Neural cell (in vitro differentiated cells): ENCODE data around the gene ADAMTS14. TPM values are rescaled to one million over a fixed set of nuclear protein-coding genes. Genes with fewer than 3 reads are reported as not detected.

ENCODE experiments used
- H2AFZ ChIP-seq: fragments of 200-600, 300-800 bp; sonication (generic), shearing (Covaris generic); 2 replicates; pipeline ENCODE4 v1.6.0; 2014; ENCODE audit warnings: low read depth, mild to moderate bottlenecking, antibody characterized with exemption, low read length, moderate library complexity
- H3F3A ChIP-seq: fragments of 200-600 bp; shearing (Covaris generic); 2 replicates; pipeline ENCODE4 v1.6.1; 2016; ENCODE audit warnings: mild to moderate bottlenecking, moderate library complexity, mixed read lengths, antibody characterized with exemption, low read length; ENCODE audit not compliant: insufficient read depth, poor library complexity, severe bottlenecking
- H3K27ac ChIP-seq: fragments of 200-600, 300-800 bp; sonication (generic), shearing (Covaris generic); 2 replicates; pipeline ENCODE4 v1.5.1; 2014; ENCODE audit warnings: mild to moderate bottlenecking, low read length, moderate library complexity
- H3K27me3 ChIP-seq: fragments of 300-800, 200-600 bp; sonication (generic), shearing (Covaris generic); 2 replicates; pipeline ENCODE4 v1.6.0; 2014; ENCODE audit warnings: mild to moderate bottlenecking, low read depth, low read length, moderate library complexity; ENCODE audit not compliant: insufficient read depth
- H3K36me3 ChIP-seq: fragments of 300-800, 200-600 bp; sonication (generic), shearing (Covaris generic); 2 replicates; pipeline ENCODE4 v1.5.1; 2014; ENCODE audit warnings: mild to moderate bottlenecking, antibody characterized with exemption, low read length, moderate library complexity; ENCODE audit not compliant: insufficient read depth
- H3K4me2 ChIP-seq: fragments of 300-800, 200-600 bp; sonication (generic), shearing (Covaris generic); 2 replicates; pipeline ENCODE4 v1.6.0; 2014; ENCODE audit warnings: mild to moderate bottlenecking, low read length
- H3K4me3 ChIP-seq: fragments of 300-800, 200-600 bp; sonication (generic), shearing (Covaris generic); 2 replicates; pipeline ENCODE4 v1.5.1; 2014; ENCODE audit warnings: mild to moderate bottlenecking, low read length, moderate library complexity
- H3K79me2 ChIP-seq: fragments of 200-600 bp; shearing (Covaris generic); replicated peaks from 2 replicates; pipeline ENCODE4 v1.6.0; 2014; ENCODE audit warnings: mild to moderate bottlenecking, low read length, moderate library complexity; ENCODE audit not compliant: insufficient read depth
- H3K9ac ChIP-seq: fragments of 300-800, 200-600 bp; sonication (generic), shearing (Covaris generic); 2 replicates; pipeline ENCODE4 v1.6.1; 2016; ENCODE audit warnings: mild to moderate bottlenecking, low read length, mixed read lengths
- H3K9me2 ChIP-seq: fragments of 200-600 bp; shearing (Covaris generic); 2 replicates; pipeline ENCODE4 v1.6.1; 2016; ENCODE audit warnings: mild to moderate bottlenecking, low read length, mixed read lengths; ENCODE audit not compliant: insufficient read depth
- H3K9me3 ChIP-seq: fragments of 200-600, 300-800 bp; sonication (generic), shearing (Covaris generic); 2 replicates; pipeline ENCODE4 v1.6.1; 2016; ENCODE audit warnings: mild to moderate bottlenecking, mixed run types, low read length, moderate library complexity, mixed read lengths
- H4K20me1 ChIP-seq: fragments of 200-600 bp; shearing (Covaris generic); 2 replicates; pipeline ENCODE4 v1.6.1; 2016; ENCODE audit warnings: mild to moderate bottlenecking, mixed run types; ENCODE audit not compliant: insufficient read depth
- CTCF ChIP-seq: fragments of 450-650 bp; IDR thresholded peaks from 2 replicates; pipeline ENCODE4 v1.5.1; 2014; ENCODE audit warnings: antibody characterized with exemption, mild to moderate bottlenecking, moderate library complexity; ENCODE audit not compliant: poor library complexity, severe bottlenecking
- EP300 ChIP-seq: fragments of 450-650 bp; conservative IDR thresholded peaks from 2 replicates; pipeline ENCODE4 v1.6.1; 2014; ENCODE audit warnings: antibody characterized with exemption, mild to moderate bottlenecking, moderate library complexity; ENCODE audit not compliant: poor library complexity, severe bottlenecking
- EZH2 ChIP-seq: fragments of 200-600, 300-800 bp; shearing (Covaris generic), sonication (generic); IDR thresholded peaks from 2 replicates; pipeline ENCODE4 v1.6.1; 2014; ENCODE audit warnings: antibody characterized with exemption, low read length, borderline replicate concordance, mild to moderate bottlenecking; ENCODE audit not compliant: insufficient read depth, poor library complexity, severe bottlenecking
- MXI1 ChIP-seq: fragments of 450-650 bp; conservative IDR thresholded peaks from 2 replicates; pipeline ENCODE4 v1.6.1; 2014; ENCODE audit warnings: antibody characterized with exemption, mild to moderate bottlenecking; ENCODE audit not compliant: poor library complexity, severe bottlenecking
- POLR2AphosphoS5 ChIP-seq: IDR thresholded peaks from 2 replicates; pipeline ENCODE4 v1.6.1; 2012
- RAD21 ChIP-seq: fragments of 450-650 bp; conservative IDR thresholded peaks from 2 replicates; pipeline ENCODE4 v1.6.1; 2014; ENCODE audit warnings: antibody characterized with exemption, mild to moderate bottlenecking, moderate library complexity
- REST ChIP-seq: IDR thresholded peaks from 2 replicates; pipeline ENCODE4 v1.6.1; 2012; ENCODE audit warnings: borderline replicate concordance
- SMC3 ChIP-seq: fragments of 450-650 bp; conservative IDR thresholded peaks from 2 replicates; pipeline ENCODE4 v1.6.1; 2014; ENCODE audit warnings: antibody characterized with exemption, mild to moderate bottlenecking, moderate library complexity; ENCODE audit not compliant: poor library complexity
- TAF1 ChIP-seq: IDR thresholded peaks from 2 replicates; pipeline ENCODE4 v1.6.1; 2012; ENCODE audit warnings: low read depth
- polyA plus RNA-seq: library from polyadenylated mRNA; depleted of rRNA; stranded (reverse); fragments of >200 nt; gene quantifications from 2 replicates; pipeline ENCODE4 v1.2.3, GENCODE V29; 2014

ADAMTS14 gene
- polyA plus RNA-seq, 1 donor from 2014 or later, result 0.04 TPM

- Histone ChIP-seq H3K36me3 (no peaks in the 10 kb centered on the region), H3K9ac (no peak overlapping the region), H3K79me2 (no peaks in the 10 kb centered on the region), H3K9me3 (no peaks in the 10 kb centered on the region), H3K4me3 (no peak overlapping the region), H3K27me3 (no peaks in the 10 kb centered on the region), H3K9me2 (no peaks in the 10 kb centered on the region), H3K4me2 (no peak overlapping the region), H3F3A (no peaks in the 10 kb centered on the region), H2AFZ (no peak overlapping the region), H4K20me1 (no peaks in the 10 kb centered on the region), H3K27ac (no peak overlapping the region)
- no peak for TF ChIP-seq SMC3
- no peak for TF ChIP-seq TAF1
- no peak for TF ChIP-seq CTCF
- TF ChIP-seq EZH2, result no peak
- no peak for TF ChIP-seq POLR2AphosphoS5
- TF ChIP-seq RAD21, result no peak
- no peak for TF ChIP-seq REST
- no peak for TF ChIP-seq EP300
- TF ChIP-seq MXI1, result no peak
Measured at GRCh38 chr10:70743879-70744278, 71.6 kb downstream of the ADAMTS14 start.

- no peaks in the 10 kb centered on the region for H3F3A ChIP-seq
- no peaks in the 10 kb centered on the region for H3K36me3 ChIP-seq
- no peaks in the 10 kb centered on the region for H3K9me3 ChIP-seq
- H4K20me1 ChIP-seq, result no peaks in the 10 kb centered on the region
- H3K9ac ChIP-seq, result no peak overlapping the region
- H3K79me2 ChIP-seq, result no peaks in the 10 kb centered on the region
- no peak overlapping the region for H3K27ac ChIP-seq
- no peak overlapping the region for H3K4me2 ChIP-seq
- H3K27me3 ChIP-seq, result no peaks in the 10 kb centered on the region
- TF ChIP-seq RAD21, result no peak
- TF ChIP-seq MXI1, result no peak
- TF ChIP-seq EZH2, result no peak
- TF ChIP-seq CTCF, result no peak
- no peak for TF ChIP-seq EP300
- TF ChIP-seq POLR2AphosphoS5, result no peak
- TF ChIP-seq SMC3, result no peak
- TF ChIP-seq TAF1, result no peak
- no peak for TF ChIP-seq REST
- no peaks in the 10 kb centered on the region for H3K9me2 ChIP-seq
- no peak overlapping the region for H3K4me3 ChIP-seq
- no peak overlapping the region for H2AFZ ChIP-seq
Measured at GRCh38 chr10:70744617-70745143, 72.4 kb downstream of the ADAMTS14 start.
